NT2/D1 (cell line): Measurements from ENCODE around the gene ZBTB42.

Experiments used
- SUZ12 ChIP-seq: IDR thresholded peaks from 2 replicates; pipeline ENCODE4 v1.6.1; 2011; ENCODE audit not compliant: insufficient read length, insufficient read depth; ENCODE audit errors: extremely low read depth
- ZNF274 ChIP-seq: IDR thresholded peaks from 2 replicates; pipeline ENCODE4 v1.6.1; 2011; ENCODE audit warnings: mild to moderate bottlenecking, low read depth, low read length

GRCh38 chr14:104818714-104819161, 17.8 kb downstream of the ZBTB42 start:
- no peak for TF ChIP-seq ZNF274
- no peak for TF ChIP-seq SUZ12
